IgD-negative memory B cell (primary cell): ENCODE results near the gene GRIK3. TPM values are rescaled to one million over a fixed set of nuclear protein-coding genes. Genes with fewer than 3 reads are reported as not detected.

Experiments used
- H3K27ac Mint-ChIP-seq, 3 donors: one replicate each; pipeline ENCODE4 v1.8.0; 2020 to 2022; ENCODE audit warnings: mild to moderate bottlenecking in 3 of 3, mixed read lengths in 3 of 3, moderate library complexity in 1 of 3
- H3K27me3 Mint-ChIP-seq: one replicate; pipeline ENCODE4 v1.8.0; 2021; ENCODE audit warnings: mixed read lengths
- H3K36me3 Mint-ChIP-seq: one replicate; pipeline ENCODE4 v1.8.0; 2020; ENCODE audit warnings: mild to moderate bottlenecking, mixed read lengths
- H3K4me1 Mint-ChIP-seq, 3 donors: one replicate each; pipeline ENCODE4 v1.8.0; 2020 to 2022; ENCODE audit warnings: mixed read lengths in 3 of 3, mild to moderate bottlenecking in 1 of 3
- H3K4me3 Mint-ChIP-seq, 4 donors: one replicate each; pipeline ENCODE4 v1.8.0; 2020 to 2022; ENCODE audit warnings: mild to moderate bottlenecking in 4 of 4, mixed read lengths in 4 of 4, moderate library complexity in 3 of 4
- H3K9me3 Mint-ChIP-seq, 3 donors: one replicate each; pipeline ENCODE4 v1.8.0; 2020 to 2021; ENCODE audit warnings: mixed read lengths in 3 of 3, mild to moderate bottlenecking in 1 of 3
- polyA plus RNA-seq: library from polyadenylated mRNA; unstranded; fragments of 300-500 nt; fragmentation: Illumina TruSeq; gene quantifications from one replicate; pipeline ENCODE4 v1.2.3, GENCODE V29; 2021

The GRIK3 gene
- polyA plus RNA-seq, 1 donor from 2014 or later = 0.56 TPM

- Mint-ChIP-seq H3K4me3 (peak overlapping the region; percentile 47 to 90 (median 69)), H3K36me3 (no peaks in the 10 kb centered on the region), H3K27ac (peak overlapping the region in 1 of 3 donors; percentile 71), H3K9me3 (no peaks in the 10 kb centered on the region), H3K27me3 (peaks cover 59% of the 10 kb centered on the region), H3K4me1 (peaks cover 17 to 22% (median 20%) of the 10 kb centered on the region in 3 donors)
Measured at GRCh38 chr1:37035796-37036666, 1.7 kb upstream of the GRIK3 start.

- Mint-ChIP-seq H3K27ac (no peak overlapping the region), H3K9me3 (peaks cover 0 to 1% (median 0%) of the 10 kb centered on the region in 3 donors), H3K4me1 (peaks cover 17 to 26% (median 21%) of the 10 kb centered on the region in 3 donors), H3K27me3 (peaks cover 57% of the 10 kb centered on the region), H3K36me3 (no peaks in the 10 kb centered on the region), H3K4me3 (peak overlapping the region; percentile 25 to 87 (median 49))
Measured at GRCh38 chr1:37035014-37035691, 838 bp upstream of the GRIK3 start.

GRCh38 chr1:37033355-37034101 is 787 bp downstream of the GRIK3 start:
- Mint-ChIP-seq H3K36me3 (no peaks in the 10 kb centered on the region), H3K27me3 (peaks cover 49% of the 10 kb centered on the region), H3K9me3 (peaks cover 0 to 1% (median 0%) of the 10 kb centered on the region in 3 donors), H3K4me1 (peaks cover 17 to 39% (median 31%) of the 10 kb centered on the region in 3 donors), H3K4me3 (peak overlapping the region in 2 of 4 donors; percentile 55 to 73), H3K27ac (no peak overlapping the region)

DNA sequence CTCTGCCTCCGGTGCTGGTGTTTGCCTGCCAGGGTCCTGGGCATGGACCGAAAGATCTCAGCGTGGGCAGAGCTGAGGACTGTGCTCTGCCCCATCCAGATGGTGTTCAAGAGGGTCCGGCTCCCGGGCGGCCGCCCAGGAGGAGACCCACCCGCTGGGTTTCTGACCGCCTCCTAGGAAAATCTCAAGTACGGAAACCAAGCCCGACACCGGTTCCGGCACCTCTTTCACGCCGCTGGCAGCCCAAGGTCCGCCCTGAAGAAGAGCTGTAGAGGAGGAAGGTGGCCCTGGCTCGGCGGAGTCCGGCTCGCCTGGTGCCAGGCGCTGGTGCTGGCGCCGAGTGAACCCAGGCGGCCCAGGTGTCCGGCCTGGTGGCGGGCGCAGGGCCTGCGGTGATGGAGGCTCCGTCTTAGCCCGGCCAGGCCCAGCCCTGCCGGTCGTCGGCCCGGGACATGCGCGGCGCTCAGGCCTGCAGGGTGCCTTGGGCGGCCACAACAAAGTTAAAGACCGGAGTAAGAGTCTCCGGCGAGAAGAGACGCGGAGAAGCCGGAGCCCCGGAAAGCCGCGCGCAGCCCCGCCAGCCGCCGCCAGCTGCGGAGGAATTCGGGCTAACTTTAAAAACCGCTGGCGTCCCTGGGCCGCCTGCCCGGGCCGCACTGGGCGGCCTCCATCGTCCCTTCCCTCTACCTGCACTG is 1.5 kb downstream of the GRIK3 start:
- Mint-ChIP-seq H3K4me3 (peak overlapping the region in 2 of 4 donors; percentile 43 to 55), H3K9me3 (peaks cover 0 to 1% (median 0%) of the 10 kb centered on the region in 3 donors), H3K27ac (no peak overlapping the region), H3K4me1 (peaks cover 17 to 39% (median 31%) of the 10 kb centered on the region in 3 donors), H3K27me3 (peaks cover 45% of the 10 kb centered on the region), H3K36me3 (no peaks in the 10 kb centered on the region)

DNA sequence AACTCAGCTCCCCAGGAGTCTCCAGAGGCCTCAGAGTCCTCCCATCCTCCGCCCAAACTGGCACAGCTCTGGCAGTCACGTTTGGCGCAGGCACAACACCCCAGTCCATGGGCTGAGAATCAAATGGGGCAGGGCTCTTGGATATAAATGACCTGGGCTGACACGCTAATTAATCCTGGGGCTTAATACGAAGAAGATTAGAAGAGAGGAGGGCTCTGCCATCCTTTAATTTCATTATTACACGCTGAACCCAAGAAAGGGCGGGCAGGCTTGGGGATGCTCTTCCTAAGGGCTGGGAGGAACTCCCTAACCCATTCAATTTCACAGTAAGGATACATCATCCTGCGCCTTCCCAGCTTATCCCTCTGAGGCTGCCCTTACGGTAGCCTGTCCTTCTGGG is 2.4 kb downstream of the GRIK3 start:
- Mint-ChIP-seq H3K27ac (no peak overlapping the region), H3K36me3 (no peaks in the 10 kb centered on the region), H3K4me1 (peaks cover 14 to 37% (median 28%) of the 10 kb centered on the region in 3 donors), H3K27me3 (peaks cover 40% of the 10 kb centered on the region), H3K4me3 (no peak overlapping the region), H3K9me3 (peaks cover 0 to 1% (median 0%) of the 10 kb centered on the region in 3 donors)

- peaks cover 0 to 1% (median 0%) of the 10 kb centered on the region in 3 donors for H3K9me3 Mint-ChIP-seq
- peaks cover 39% of the 10 kb centered on the region for H3K27me3 Mint-ChIP-seq
- H3K27ac Mint-ChIP-seq = no peak overlapping the region
- no peaks in the 10 kb centered on the region for H3K36me3 Mint-ChIP-seq
- peaks cover 13 to 34% (median 26%) of the 10 kb centered on the region in 3 donors for H3K4me1 Mint-ChIP-seq
- H3K4me3 Mint-ChIP-seq = peak overlapping the region in 1 of 4 donors; percentile 47
Measured at GRCh38 chr1:37031429-37031828, 2.9 kb downstream of the GRIK3 start.

- Mint-ChIP-seq H3K4me1 (peaks cover 0 to 22% (median 12%) of the 10 kb centered on the region in 3 donors), H3K4me3 (peak overlapping the region in 2 of 4 donors; percentile 33 to 70), H3K27me3 (peaks cover 24% of the 10 kb centered on the region), H3K9me3 (peaks cover 0 to 1% (median 0%) of the 10 kb centered on the region in 3 donors), H3K27ac (no peak overlapping the region), H3K36me3 (no peaks in the 10 kb centered on the region)
Measured at GRCh38 chr1:37028981-37029617, 5.2 kb downstream of the GRIK3 start.

- Mint-ChIP-seq H3K4me3 (no peak overlapping the region), H3K36me3 (no peaks in the 10 kb centered on the region), H3K4me1 (no peaks in the 10 kb centered on the region), H3K9me3 (peaks cover 0 to 4% (median 4%) of the 10 kb centered on the region in 3 donors), H3K27me3 (peaks cover 21% of the 10 kb centered on the region), H3K27ac (no peak overlapping the region)
Measured at GRCh38 chr1:37021502-37021901, 12.8 kb downstream of the GRIK3 start.

DNA sequence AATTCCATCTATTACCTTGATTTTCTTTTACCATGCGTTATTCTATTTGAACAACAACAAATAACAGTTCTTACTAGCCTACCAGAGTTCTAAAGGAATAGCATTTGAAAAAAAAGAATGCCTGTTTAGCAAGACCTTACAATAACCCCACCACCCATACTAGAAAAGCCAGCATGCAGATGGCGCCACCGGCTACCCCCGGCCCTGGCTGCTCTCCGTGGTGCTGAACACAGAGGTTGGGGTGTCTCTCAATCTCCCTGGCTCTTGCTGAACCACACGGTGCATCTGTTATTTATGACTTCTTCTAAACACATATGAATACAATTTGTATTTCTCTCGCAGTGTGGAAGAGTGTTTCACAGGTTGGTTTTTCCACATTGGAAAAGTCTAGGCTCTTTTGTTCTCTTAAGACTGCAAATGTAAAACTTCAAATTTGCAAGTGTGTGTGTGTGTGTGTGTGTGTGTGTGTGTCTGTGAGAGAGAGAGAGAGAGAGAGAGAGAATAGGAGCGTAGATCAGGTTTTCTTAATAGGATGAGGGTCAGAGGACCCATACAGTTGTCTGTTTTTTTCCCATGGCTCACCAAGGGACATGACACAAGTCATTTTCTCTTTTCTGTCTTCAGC is 13.6 kb downstream of the GRIK3 start:
- Mint-ChIP-seq H3K27ac (no peak overlapping the region), H3K27me3 (peaks cover 21% of the 10 kb centered on the region), H3K9me3 (peaks cover 0 to 4% (median 4%) of the 10 kb centered on the region in 3 donors), H3K4me3 (no peak overlapping the region), H3K36me3 (no peaks in the 10 kb centered on the region), H3K4me1 (no peaks in the 10 kb centered on the region)

- Mint-ChIP-seq H3K9me3 (peaks cover 0 to 4% (median 4%) of the 10 kb centered on the region in 3 donors), H3K4me3 (no peak overlapping the region), H3K4me1 (no peaks in the 10 kb centered on the region), H3K36me3 (peaks cover 2% of the 10 kb centered on the region), H3K27me3 (peaks cover 23% of the 10 kb centered on the region), H3K27ac (no peak overlapping the region)
Measured at GRCh38 chr1:37018510-37018909, 15.8 kb downstream of the GRIK3 start.

DNA sequence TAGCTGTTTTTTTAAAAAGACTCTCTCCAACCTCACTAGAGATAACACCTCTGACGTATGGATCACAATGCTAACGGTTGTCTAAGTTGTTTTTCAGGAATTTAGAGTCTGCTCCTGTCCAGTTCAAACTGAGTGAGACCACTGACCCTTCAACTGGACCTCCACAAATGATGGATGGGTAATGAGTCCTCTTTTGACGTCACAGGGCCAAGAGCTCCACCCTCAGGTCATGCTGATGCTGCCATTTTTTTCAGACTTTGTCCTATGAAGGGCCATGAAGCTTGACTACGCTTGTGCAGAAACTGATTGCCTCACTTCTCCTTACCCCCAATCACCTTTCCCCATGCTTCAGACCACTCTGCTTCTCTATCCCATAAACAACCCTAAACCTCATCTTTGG is 16.6 kb downstream of the GRIK3 start:
- peaks cover 2% of the 10 kb centered on the region for H3K36me3 Mint-ChIP-seq
- no peak overlapping the region for H3K4me3 Mint-ChIP-seq
- H3K27ac Mint-ChIP-seq = no peak overlapping the region
- H3K27me3 Mint-ChIP-seq = peaks cover 23% of the 10 kb centered on the region
- peaks cover 0 to 4% (median 4%) of the 10 kb centered on the region in 3 donors for H3K9me3 Mint-ChIP-seq
- H3K4me1 Mint-ChIP-seq = no peaks in the 10 kb centered on the region

DNA sequence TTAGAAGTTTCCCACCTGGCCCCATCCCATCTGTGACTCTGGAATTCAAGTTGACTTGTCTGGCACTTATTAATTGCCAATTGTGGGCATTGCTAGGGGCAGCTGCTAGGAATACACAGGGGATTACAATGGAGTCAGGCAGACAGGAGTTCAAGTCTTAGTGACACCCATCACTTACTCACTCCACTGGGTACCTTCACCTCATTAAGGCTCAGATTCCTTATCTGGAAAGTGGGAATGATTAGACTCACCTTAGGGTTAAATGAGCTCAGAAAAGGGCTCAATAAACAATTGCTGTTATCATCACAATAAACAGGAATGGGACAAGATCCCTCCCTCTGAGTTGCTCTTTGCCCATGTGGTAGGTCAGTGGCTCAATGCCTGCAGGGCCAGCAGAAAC is 18.2 kb downstream of the GRIK3 start:
- H3K4me3 Mint-ChIP-seq = no peak overlapping the region
- H3K4me1 Mint-ChIP-seq = no peaks in the 10 kb centered on the region
- H3K9me3 Mint-ChIP-seq = peaks cover 0 to 4% (median 4%) of the 10 kb centered on the region in 3 donors
- peaks cover 25% of the 10 kb centered on the region for H3K27me3 Mint-ChIP-seq
- H3K27ac Mint-ChIP-seq = no peak overlapping the region
- peaks cover 2% of the 10 kb centered on the region for H3K36me3 Mint-ChIP-seq

DNA sequence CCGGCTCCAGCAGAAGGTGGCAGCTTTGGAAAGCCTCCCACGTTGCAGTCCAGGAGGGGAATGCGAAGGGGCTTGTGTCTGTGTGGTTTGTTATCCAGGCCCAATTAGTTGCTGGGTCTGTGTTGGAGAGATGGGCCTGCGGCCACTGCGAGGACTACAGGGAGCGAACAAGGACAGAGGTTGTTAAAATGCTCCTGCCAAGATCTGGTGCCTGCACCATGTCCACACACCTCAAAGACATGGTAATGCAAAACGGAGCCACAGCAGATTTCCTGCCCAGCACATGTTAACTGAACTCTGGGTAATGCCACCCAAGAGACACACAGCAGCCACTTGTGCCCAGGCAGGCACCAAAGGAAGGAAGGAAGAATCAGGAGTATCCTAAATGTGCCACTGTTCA is 18.6 kb downstream of the GRIK3 start:
- peaks cover 0 to 4% (median 2%) of the 10 kb centered on the region in 3 donors for H3K9me3 Mint-ChIP-seq
- peaks cover 3% of the 10 kb centered on the region for H3K36me3 Mint-ChIP-seq
- no peaks in the 10 kb centered on the region for H3K4me1 Mint-ChIP-seq
- H3K27me3 Mint-ChIP-seq = peaks cover 24% of the 10 kb centered on the region
- H3K27ac Mint-ChIP-seq = no peak overlapping the region
- no peak overlapping the region for H3K4me3 Mint-ChIP-seq
